ENCODE results near the gene SP9.

SP9 gene

GRCh38 chr2:174334781-174335251, at the start of gene SP9:
Gene SP9, plus strand, starts transcription at chr2:174334954. Its CDS starts 139 bp downstream, at chr2:174335093.
- no peak for DNase-seq

DNA sequence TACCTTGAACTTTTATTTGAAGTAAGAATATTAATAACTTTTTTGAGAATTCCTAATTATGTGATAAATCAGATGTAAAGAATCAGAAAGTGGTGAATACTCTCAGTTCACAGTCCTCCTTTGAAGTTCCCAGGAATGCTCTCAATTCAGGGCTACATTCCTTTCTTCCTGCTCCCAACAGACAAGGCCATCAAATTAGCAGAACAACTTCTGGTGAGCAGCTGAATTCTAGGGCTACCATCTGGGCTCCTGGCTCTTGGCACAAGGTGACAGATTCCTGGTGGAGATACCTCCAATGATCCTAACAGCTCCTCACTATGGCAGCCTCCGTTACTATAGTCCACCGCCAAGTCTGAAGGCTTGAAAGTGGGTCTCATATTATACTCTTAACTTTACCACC, 48.6 kb upstream of the SP9 start:
- peak; percentile 38 for DNase-seq

GRCh38 chr2:174292908-174293307, 41.8 kb upstream of the SP9 start:
- DNase-seq, result no peak

DNA sequence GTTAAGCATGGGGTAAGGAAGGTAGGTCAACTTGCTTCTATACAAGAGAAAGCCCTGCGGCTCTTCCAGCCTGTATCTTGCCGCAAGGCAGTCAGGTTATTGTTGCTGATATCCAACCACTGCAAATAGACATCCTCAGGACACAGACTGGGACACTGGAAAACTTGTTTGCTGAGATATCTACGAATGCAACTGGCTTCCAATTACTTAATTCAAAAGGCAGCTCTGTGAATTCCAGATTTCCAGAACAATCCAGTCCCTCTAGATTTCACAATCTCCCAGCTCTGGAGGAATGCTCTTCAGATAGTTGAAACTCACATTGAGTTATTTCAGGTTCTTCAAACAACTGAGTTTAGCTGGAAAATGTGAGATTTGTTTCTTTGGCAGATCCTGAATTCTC, 34.6 kb upstream of the SP9 start:
- no peak for DNase-seq

GRCh38 chr2:174312581-174313234, 22.0 kb upstream of the SP9 start:
- DNase-seq, result no peak

GRCh38 chr2:174322149-174322548, 12.6 kb upstream of the SP9 start:
- DNase-seq, result no peak

DNA sequence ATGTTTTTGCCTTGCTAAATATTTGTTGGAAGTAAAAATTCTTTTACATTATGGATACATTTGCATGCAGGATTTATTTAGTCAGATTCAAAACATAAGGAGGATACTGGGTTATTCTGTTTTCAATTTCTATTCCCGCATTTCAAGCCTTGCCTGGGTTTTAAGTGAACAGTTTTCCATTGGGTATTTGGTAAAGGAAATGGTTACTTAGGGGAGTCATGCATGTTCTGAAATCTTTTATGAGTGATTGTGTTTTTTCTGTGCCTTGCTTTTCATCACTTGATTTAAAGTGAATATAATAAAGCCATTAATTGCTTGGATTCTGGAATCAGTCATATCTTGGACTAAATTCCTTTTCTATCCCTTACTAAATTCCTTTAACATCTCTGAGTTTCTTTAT, 12.0 kb upstream of the SP9 start:
- no peak for DNase-seq

DNA sequence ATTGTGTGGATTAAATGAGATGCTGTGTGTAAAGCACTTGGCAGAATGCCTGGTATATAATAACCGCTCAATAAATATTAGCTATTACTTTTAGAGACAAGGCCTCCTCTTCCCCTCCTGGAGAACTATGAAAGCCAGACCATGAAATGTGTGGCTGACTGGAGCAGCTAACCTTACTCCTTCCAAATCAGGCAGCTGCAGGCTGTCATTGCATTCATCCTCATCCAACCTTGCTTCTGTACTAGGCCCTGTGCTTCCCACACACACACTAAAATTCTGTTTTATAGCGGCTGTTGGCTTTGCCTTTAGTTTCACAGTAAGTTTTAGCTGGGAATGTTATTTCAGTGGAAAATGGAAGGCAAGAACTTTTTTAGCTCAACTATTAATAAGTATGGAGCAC, 10.2 kb upstream of the SP9 start:
- no peak for DNase-seq

- no peak for DNase-seq
These were observed 9.2 kb upstream of the SP9 start for GRCh38 chr2:174325373-174326160.

GRCh38 chr2:174326161-174327020, 8.4 kb upstream of the SP9 start:
- no peak for DNase-seq

GRCh38 chr2:174327021-174327840, 7.5 kb upstream of the SP9 start:
- no peak for DNase-seq

- DNase-seq, result no peak
These were observed 7.0 kb upstream of the SP9 start for GRCh38 chr2:174327841-174328113.

GRCh38 chr2:174328114-174328960, 6.4 kb upstream of the SP9 start:
- no peak for DNase-seq

- no peak for DNase-seq
These were observed 5.6 kb upstream of the SP9 start for GRCh38 chr2:174328961-174329715.

- no peak for DNase-seq
These were observed 3.7 kb upstream of the SP9 start for GRCh38 chr2:174330945-174331594.

DNA sequence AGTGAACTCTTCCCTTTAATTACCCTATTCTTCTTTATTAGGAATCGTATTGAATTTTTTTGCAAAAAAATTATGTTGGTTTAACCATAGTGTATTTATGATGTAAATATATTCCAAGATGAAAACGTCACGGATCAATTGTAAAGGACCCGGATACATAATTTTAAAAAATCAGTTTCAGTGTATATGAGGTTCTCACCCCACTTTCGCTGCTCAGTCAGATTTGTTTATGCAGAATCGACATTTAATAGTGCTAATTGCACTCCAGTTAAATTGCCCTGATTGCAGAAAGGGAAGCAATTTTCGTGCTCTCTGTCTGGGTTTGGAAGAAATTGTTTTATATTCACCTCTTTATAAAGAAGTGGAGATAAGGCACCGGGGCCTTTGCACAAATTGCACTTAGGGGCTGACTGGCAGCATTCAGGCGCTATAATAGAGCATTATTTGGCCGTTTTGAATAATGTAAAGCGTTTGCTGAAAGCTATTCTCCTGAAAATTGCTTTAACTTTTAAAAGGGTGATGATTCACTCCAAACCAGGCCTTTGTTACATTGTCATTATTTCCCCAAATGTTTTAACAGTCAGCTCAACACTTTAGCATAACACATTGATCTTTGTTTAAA, 3.0 kb upstream of the SP9 start:
- DNase-seq, result no peak

DNA sequence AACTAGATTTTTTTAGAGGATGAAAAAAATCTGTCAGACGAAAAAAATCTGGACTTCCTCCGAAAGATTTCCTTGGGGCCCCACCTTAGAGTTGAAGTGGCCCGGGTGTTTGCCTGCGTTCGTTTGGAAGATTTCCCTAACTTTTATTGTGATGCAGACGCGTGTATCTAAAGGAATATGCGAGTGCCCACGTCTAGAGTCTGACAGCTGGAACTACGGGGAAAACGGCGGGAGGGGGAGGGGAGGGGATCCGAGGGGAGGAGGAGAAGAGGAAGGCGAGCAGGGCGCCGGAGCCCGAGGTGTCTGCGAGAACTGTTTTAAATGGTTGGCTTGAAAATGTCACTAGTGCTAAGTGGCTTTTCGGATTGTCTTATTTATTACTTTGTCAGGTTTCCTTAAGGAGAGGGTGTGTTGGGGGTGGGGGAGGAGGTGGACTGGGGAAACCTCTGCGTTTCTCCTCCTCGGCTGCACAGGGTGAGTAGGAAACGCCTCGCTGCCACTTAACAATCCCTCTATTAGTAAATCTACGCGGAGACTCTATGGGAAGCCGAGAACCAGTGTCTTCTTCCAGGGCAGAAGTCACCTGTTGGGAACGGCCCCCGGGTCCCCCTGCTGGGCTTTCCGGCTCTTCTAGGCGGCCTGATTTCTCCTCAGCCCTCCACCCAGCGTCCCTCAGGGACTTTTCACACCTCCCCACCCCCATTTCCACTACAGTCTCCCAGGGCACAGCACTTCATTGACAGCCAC, 2.4 kb upstream of the SP9 start:
- peak; percentile 69 for DNase-seq

DNA sequence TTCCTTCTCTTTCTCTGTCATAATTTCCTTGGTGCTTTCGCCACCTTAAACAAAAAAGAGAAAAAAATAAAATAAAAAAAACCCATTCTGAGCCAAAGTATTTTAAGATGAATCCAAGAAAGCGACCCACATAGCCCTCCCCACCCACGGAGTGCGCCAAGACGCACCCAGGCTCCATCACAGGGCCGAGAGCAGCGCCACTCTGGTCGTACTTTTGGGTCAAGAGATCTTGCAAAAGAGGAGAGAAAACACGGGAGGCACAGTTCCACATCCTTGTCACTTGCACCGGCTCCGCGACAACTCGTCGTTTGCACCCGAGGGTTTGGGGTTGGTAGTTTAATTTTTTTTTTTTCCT, 1.8 kb upstream of the SP9 start:
- no peak for DNase-seq

Measured in NCI-H2171 treated with DMSO at 0.1 percent for 48 hours (cell line).